GM12878 (cell line): Measurements from ENCODE around the gene CARD11. TPM values are rescaled to one million over a fixed set of nuclear protein-coding genes. Genes with fewer than 3 reads are reported as not detected.

Source experiments
- ATAC-seq: fragments of 200-7000 bp; cut with Tn5 transposase; 3 replicates; pipeline ENCODE4 v1.9.1; 2020; ENCODE audit warnings: mild to moderate bottlenecking, moderate library complexity
- BruUV-seq: library from RNA; stranded (reverse); fragments of 400-500 nt; replicated peaks from 2 replicates; lab custom pipeline; 2021; lab: Mats Ljungman, UMichigan
- CTCF ChIA-PET: fragments of 300-600 bp; sonication (Branson Sonifier 250); formaldehyde crosslinking; extraction: SDS; loops from one replicate; lab custom pipeline; 2021; ENCODE audit warnings: inconsistent platforms; lab: Yijun Ruan, JAX
- POLR2A ChIA-PET: fragments of 350-600 bp; formaldehyde crosslinking; extraction: SDS; loops from one replicate; lab custom pipeline; 2021; ENCODE audit warnings: inconsistent platforms; lab: Charles Lee
- RAD21 ChIA-PET: fragments of 300-600 bp; sonication (Branson Sonifier 250); formaldehyde crosslinking; loops from one replicate; lab custom pipeline; 2023; ENCODE audit warnings: antibody characterized with exemption; ENCODE audit not compliant: unreplicated experiment; lab: Charles Lee
- SMC1A ChIA-PET: fragments of 300-600 bp; sonication (Branson Sonifier 250); formaldehyde crosslinking; loops from one replicate; lab custom pipeline; 2023; ENCODE audit not compliant: unreplicated experiment, uncharacterized antibody; lab: Charles Lee
- DNase-seq: peaks from one replicate; pipeline ENCODE4 v3.0.0-alpha.2; 2011; ENCODE audit warnings: low read depth, low spot score
- FAIRE-seq: peaks from 3 replicates; lab custom pipeline; 2011; peaks lifted over from hg19 to GRCh38; lab: Jason Lieb, UNC
- H2AFZ ChIP-seq: 2 replicates; pipeline ENCODE4 v1.6.0; 2011; ENCODE audit warnings: low read depth, low read length, control low read depth; ENCODE audit not compliant: control insufficient read depth
- H3K27ac ChIP-seq: 2 replicates; pipeline ENCODE4 v1.5.1; 2011; ENCODE audit warnings: control low read depth; ENCODE audit not compliant: control insufficient read depth, insufficient read depth
- H3K27me3 ChIP-seq, 2 experiments: replicated peaks in 1 of 2; 2 replicates each; pipeline versions ENCODE4 v1.6.0 to v1.6.1; 2011; ENCODE audit warnings: low read length in 1 of 2; ENCODE audit not compliant: control insufficient read depth in 2 of 2, insufficient read depth in 2 of 2
- H3K36me3 ChIP-seq, 2 experiments: 2 replicates each; pipeline ENCODE4 v1.5.1; 2011; ENCODE audit warnings: low read length in 1 of 2; ENCODE audit not compliant: control insufficient read depth in 2 of 2, insufficient read depth in 2 of 2
- H3K4me1 ChIP-seq: 2 replicates; pipeline ENCODE4 v1.6.1; 2011; ENCODE audit warnings: mild to moderate bottlenecking, low read length, moderate library complexity, mixed read lengths; ENCODE audit not compliant: control insufficient read depth, insufficient read depth
- H3K4me2 ChIP-seq: 2 replicates; pipeline ENCODE4 v1.6.0; 2011; ENCODE audit warnings: control low read depth; ENCODE audit not compliant: control insufficient read depth, insufficient read depth
- H3K4me3 ChIP-seq: fragments of 200-600 bp; sonication (generic); 2 replicates; pipeline ENCODE4 v1.5.1; 2016
- H3K79me2 ChIP-seq: 2 replicates; pipeline ENCODE4 v1.6.0; 2011; ENCODE audit warnings: low read length; ENCODE audit not compliant: control insufficient read depth, insufficient read depth
- H3K9ac ChIP-seq: 2 replicates; pipeline ENCODE4 v1.8.0; 2011; ENCODE audit warnings: low read length, control low read depth, mixed read lengths; ENCODE audit not compliant: control insufficient read depth, insufficient read depth
- H3K9me3 ChIP-seq: replicated peaks from 3 replicates; pipeline ENCODE4 v1.5.1; 2011; ENCODE audit warnings: mild to moderate bottlenecking, low read length; ENCODE audit not compliant: control insufficient read depth, insufficient read depth
- H4K20me1 ChIP-seq: 2 replicates; pipeline ENCODE4 v1.6.0; 2011; ENCODE audit not compliant: control insufficient read depth, insufficient read depth
- CHD4 ChIP-seq: fragments of 200-600 bp; sonication (generic); IDR thresholded peaks from 2 replicates; pipeline ENCODE4 v1.6.1; 2016; ENCODE audit warnings: mild to moderate bottlenecking
- CREB1 ChIP-seq: IDR thresholded peaks from 2 replicates; pipeline ENCODE4 v1.6.1; 2012; ENCODE audit warnings: low read depth, mild to moderate bottlenecking, inconsistent platforms
- DPF2 ChIP-seq: fragments of 450-650 bp; IDR thresholded peaks from 2 replicates; pipeline ENCODE4 v1.6.1; 2017; ENCODE audit warnings: mild to moderate bottlenecking
- EGR1 ChIP-seq, 2 experiments: IDR thresholded peaks; 1 replicate in 1 of 2; 2 replicates in 1 of 2; pipeline ENCODE4 v1.6.1; 2011 to 2012; ENCODE audit warnings: low read depth in 2 of 2, low read length in 2 of 2, borderline replicate concordance in 1 of 2, mild to moderate bottlenecking in 1 of 2, moderate library complexity in 1 of 2
- ELK1 ChIP-seq: IDR thresholded peaks from 2 replicates; pipeline ENCODE4 v1.6.1; 2012; ENCODE audit warnings: low read depth, low read length, improper control_type of control experiment
- HDAC6 ChIP-seq: fragments of 200-600 bp; sonication (generic); IDR thresholded peaks from one replicate; pipeline ENCODE4 v1.8.0; 2017; ENCODE audit warnings: antibody characterized with exemption; ENCODE audit not compliant: unreplicated experiment
- IKZF1 ChIP-seq: fragments of 450-650 bp; conservative IDR thresholded peaks from 2 replicates; pipeline ENCODE4 v1.6.1; 2017; ENCODE audit warnings: antibody characterized with exemption, mild to moderate bottlenecking
- NFYB ChIP-seq: IDR thresholded peaks from 2 replicates; pipeline ENCODE4 v1.6.1; 2011; ENCODE audit warnings: low read depth, mild to moderate bottlenecking, low read length, improper control_type of control experiment, moderate library complexity; ENCODE audit not compliant: insufficient read depth
- NKRF ChIP-seq: fragments of 450-650 bp; conservative IDR thresholded peaks from 2 replicates; pipeline ENCODE4 v1.6.1; 2017; ENCODE audit warnings: mild to moderate bottlenecking, moderate library complexity
- PAX5 ChIP-seq: IDR thresholded peaks from 2 replicates; pipeline ENCODE4 v1.6.1; 2011; ENCODE audit warnings: low read depth, low read length, borderline replicate concordance
- SMAD5 ChIP-seq: IDR thresholded peaks from 2 replicates; pipeline ENCODE4 v1.6.1; 2016; ENCODE audit warnings: antibody characterized with exemption, low read depth
- SREBF2 ChIP-seq: IDR thresholded peaks from 2 replicates; pipeline ENCODE4 v1.6.1; 2012; ENCODE audit warnings: mild to moderate bottlenecking, low read length
- TAF1 ChIP-seq: IDR thresholded peaks from 2 replicates; pipeline ENCODE4 v1.6.1; 2011; ENCODE audit warnings: mild to moderate bottlenecking, low read depth, low read length, borderline replicate concordance
- WRNIP1 ChIP-seq: IDR thresholded peaks from 2 replicates; pipeline ENCODE4 v1.6.1; 2011; ENCODE audit warnings: low read depth, low read length, improper control_type of control experiment, borderline replicate concordance
- ZNF207 ChIP-seq: fragments of 450-650 bp; IDR thresholded peaks from 2 replicates; pipeline ENCODE4 v1.6.1; 2014; ENCODE audit warnings: antibody characterized with exemption, mild to moderate bottlenecking, borderline replicate concordance
- ZNF217 ChIP-seq: fragments of 450-650 bp; IDR thresholded peaks from 2 replicates; pipeline ENCODE4 v1.6.1; 2017; ENCODE audit warnings: antibody characterized with exemption, mild to moderate bottlenecking
- WGBS: methylation state at CpG from one replicate; pipeline ENCODE4 v1.1.6; 2016; ENCODE audit warnings: low lambda C conversion rate; ENCODE audit not compliant: insufficient replicate concordance, insufficient coverage; ENCODE audit errors: missing lambda C conversion rate; 5-methylcytosine and 5-hydroxymethylcytosine counted together
- in situ Hi-C: fragments of 300-500 bp; cut with MboI; formaldehyde crosslinking; loops from 9 replicates; pipeline ENCODE4 v1.14.3; 2018; ENCODE audit warnings: mixed read lengths
- intact Hi-C: fragments of 100-400 bp; cut with micrococcal nuclease; formaldehyde crosslinking; loops from one replicate; pipeline ENCODE4 v1.14.2; 2022; ENCODE audit not compliant: unreplicated experiment
- polyA plus RNA-seq, 11 experiments: library from polyadenylated mRNA; depleted of rRNA in 4 of 11; unstranded in 6 of 11; stranded (reverse) in 5 of 11; fragments of >200 nt; fragmentation: Nextera tagmentation in 4 of 11; fragmentation: Illumina TruSeq in 1 of 11; extraction: Ambion mirVana in 4 of 11; extraction: Trizol in 1 of 11; gene quantifications; 1 replicate in 1 of 11; 2 replicates in 10 of 11; pipeline versions ENCODE4 v1.2.1 to v1.2.3, GENCODE V29; 2011 to 2016; ENCODE audit warnings: inconsistent platforms in 2 of 11, missing spikeins in 2 of 11, low read depth in 1 of 11
- total RNA-seq, 4 experiments: library from RNA; depleted of rRNA in 3 of 4; stranded (reverse); fragments of >200 nt in 3 of 4; fragmentation: Illumina TruSeq in 1 of 4; extraction: Trizol in 1 of 4; gene quantifications; 2 replicates each; pipeline versions ENCODE4 v1.2.1 to v1.2.3, GENCODE V29; 2013 to 2021
- TF ChIP-seq, protein P1 (sequence below): IDR thresholded peaks from 2 replicates; pipeline ENCODE4 v1.6.1; 2012; ENCODE audit warnings: improper control_type of control experiment, low read depth, low read length; ENCODE audit not compliant: insufficient replicate concordance

The CARD11 gene
- total and polyA plus RNA-seq, 10 of the 15 experiments (the other 5 are each of a cell fraction or from before 2014, with no cell fraction given): 0.27 to 72.0 (median 28.4) TPM

- CTCF ChIA-PET: no interaction called here
- no peak for FAIRE-seq
- POLR2A ChIA-PET: interaction anchor here (0.7 kb wide), 1 partner anchor 95 kb away, joined by 3 read pairs; no protein-coding TSS in a partner anchor
- no peak for TF ChIP-seq ZNF217
- no peak for TF ChIP-seq ZNF207
- no peak for TF ChIP-seq SMAD5
- no peak for TF ChIP-seq SREBF2
- TF ChIP-seq HDAC6: no peak
- TF ChIP-seq CHD4: no peak
- no peak for TF ChIP-seq ELK1
- TF ChIP-seq IKZF1: no peak
- TF ChIP-seq PAX5: no peak
- TF ChIP-seq DPF2: no peak
- TF ChIP-seq NKRF: no peak
- TF ChIP-seq, protein P1, sequence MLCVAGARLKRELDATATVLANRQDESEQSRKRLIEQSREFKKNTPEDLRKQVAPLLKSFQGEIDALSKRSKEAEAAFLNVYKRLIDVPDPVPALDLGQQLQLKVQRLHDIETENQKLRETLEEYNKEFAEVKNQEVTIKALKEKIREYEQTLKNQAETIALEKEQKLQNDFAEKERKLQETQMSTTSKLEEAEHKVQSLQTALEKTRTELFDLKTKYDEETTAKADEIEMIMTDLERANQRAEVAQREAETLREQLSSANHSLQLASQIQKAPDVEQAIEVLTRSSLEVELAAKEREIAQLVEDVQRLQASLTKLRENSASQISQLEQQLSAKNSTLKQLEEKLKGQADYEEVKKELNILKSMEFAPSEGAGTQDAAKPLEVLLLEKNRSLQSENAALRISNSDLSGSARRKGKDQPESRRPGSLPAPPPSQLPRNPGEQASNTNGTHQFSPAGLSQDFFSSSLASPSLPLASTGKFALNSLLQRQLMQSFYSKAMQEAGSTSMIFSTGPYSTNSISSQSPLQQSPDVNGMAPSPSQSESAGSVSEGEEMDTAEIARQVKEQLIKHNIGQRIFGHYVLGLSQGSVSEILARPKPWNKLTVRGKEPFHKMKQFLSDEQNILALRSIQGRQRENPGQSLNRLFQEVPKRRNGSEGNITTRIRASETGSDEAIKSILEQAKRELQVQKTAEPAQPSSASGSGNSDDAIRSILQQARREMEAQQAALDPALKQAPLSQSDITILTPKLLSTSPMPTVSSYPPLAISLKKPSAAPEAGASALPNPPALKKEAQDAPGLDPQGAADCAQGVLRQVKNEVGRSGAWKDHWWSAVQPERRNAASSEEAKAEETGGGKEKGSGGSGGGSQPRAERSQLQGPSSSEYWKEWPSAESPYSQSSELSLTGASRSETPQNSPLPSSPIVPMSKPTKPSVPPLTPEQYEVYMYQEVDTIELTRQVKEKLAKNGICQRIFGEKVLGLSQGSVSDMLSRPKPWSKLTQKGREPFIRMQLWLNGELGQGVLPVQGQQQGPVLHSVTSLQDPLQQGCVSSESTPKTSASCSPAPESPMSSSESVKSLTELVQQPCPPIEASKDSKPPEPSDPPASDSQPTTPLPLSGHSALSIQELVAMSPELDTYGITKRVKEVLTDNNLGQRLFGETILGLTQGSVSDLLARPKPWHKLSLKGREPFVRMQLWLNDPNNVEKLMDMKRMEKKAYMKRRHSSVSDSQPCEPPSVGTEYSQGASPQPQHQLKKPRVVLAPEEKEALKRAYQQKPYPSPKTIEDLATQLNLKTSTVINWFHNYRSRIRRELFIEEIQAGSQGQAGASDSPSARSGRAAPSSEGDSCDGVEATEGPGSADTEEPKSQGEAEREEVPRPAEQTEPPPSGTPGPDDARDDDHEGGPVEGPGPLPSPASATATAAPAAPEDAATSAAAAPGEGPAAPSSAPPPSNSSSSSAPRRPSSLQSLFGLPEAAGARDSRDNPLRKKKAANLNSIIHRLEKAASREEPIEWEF: no peak
- no peak for TF ChIP-seq NFYB
- TF ChIP-seq TAF1: no peak
- no peak for TF ChIP-seq WRNIP1
- no peak for TF ChIP-seq CREB1
- TF ChIP-seq EGR1 (IDR thresholded peaks at IDR 0.05; ENCODE audit: borderline replicate concordance in 1 of 2, low read depth in 2 of 2, low read length in 2 of 2): no peak
Measured at GRCh38 chr7:2928256-2928612, 115.4 kb downstream of the CARD11 start.

More at GRCh38 chr7:2928256-2928612, 115.4 kb downstream of the CARD11 start:
- SMC1A ChIA-PET: no interaction called here
- no peaks in the 10 kb centered on the region for H3K79me2 ChIP-seq
- WGBS: 89% methylated on average over 10 of the region's 10 CpGs
- no peaks in the 10 kb centered on the region for H3K27me3 ChIP-seq
- no peaks in the 10 kb centered on the region for H3K4me1 ChIP-seq
- no peak overlapping the region for H3K4me3 ChIP-seq
- H3K9me3 ChIP-seq: no peaks in the 10 kb centered on the region
- no TSS peak for BruUV-seq
- H2AFZ ChIP-seq: no peak overlapping the region
- peaks cover 2 to 7% of the 10 kb centered on the region in 2 experiments; a peak in 3 of 4 replicates for H3K36me3 ChIP-seq
- ATAC-seq: no peak
- no peak overlapping the region for H3K4me2 ChIP-seq
- H3K27ac ChIP-seq: no peak overlapping the region
- no peaks in the 10 kb centered on the region for H4K20me1 ChIP-seq
- RAD21 ChIA-PET: no interaction called here
- in situ Hi-C loops: no loop called here
- DNase-seq: no peak
- intact Hi-C loops: no loop called here
- no peak overlapping the region for H3K9ac ChIP-seq
